ENCODE data around the gene DIP2C.
"Not testable (repeated sequence)": the region's sequence is repeated elsewhere in the genome, so short reads cannot be mapped to it uniquely, and the experiment has no call there.

Gene DIP2C

DNA sequence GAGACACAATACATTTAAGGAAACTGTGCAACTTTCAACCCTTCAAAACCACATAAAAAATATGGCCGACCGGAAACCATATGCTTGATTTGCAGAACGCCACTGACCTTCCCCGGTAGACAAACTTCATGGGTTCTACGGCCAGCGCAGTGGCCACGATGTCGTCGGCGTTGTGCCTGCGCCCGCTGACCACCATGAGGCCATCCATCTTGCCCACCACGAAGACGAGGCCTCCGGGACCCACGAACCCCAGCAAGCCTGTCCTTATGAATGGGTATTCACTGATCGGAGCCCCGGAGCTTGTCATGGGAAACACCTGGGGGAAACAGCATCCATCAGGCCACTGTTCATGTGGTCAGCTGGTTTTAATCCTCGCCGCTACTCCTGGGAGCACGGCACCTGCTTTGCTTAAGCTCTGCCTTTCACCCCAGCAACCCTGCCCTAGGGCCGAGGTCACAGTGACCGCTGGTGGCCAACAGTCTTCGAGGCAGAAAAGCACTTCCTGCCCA, 325.1 kb downstream of the DIP2C start:
- DNase-seq (ENCODE audit: low read depth in 2 of 3, low spot score in 2 of 3): no peak

DNA sequence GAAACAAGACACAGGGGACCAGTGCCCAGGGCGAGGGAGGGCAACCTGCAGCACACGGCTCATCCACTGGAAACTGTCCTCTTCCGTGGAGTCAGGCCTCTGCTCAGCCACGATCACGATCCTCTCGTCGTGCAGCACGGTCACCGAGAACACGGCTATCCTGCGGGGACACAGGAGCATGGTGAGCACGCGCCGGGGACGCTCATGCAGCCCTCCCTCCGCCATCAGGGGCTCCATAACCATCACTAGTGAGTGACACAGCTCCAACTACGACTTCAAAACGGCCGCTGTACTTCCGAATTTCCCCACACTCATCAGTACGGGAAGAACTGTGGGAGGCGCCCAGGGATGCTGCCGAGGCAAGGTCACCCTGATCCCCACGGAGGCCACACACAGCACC, 326.3 kb downstream of the DIP2C start:
- DNase-seq (ENCODE audit: low read depth in 2 of 3, low spot score in 2 of 3): no peak

DNA sequence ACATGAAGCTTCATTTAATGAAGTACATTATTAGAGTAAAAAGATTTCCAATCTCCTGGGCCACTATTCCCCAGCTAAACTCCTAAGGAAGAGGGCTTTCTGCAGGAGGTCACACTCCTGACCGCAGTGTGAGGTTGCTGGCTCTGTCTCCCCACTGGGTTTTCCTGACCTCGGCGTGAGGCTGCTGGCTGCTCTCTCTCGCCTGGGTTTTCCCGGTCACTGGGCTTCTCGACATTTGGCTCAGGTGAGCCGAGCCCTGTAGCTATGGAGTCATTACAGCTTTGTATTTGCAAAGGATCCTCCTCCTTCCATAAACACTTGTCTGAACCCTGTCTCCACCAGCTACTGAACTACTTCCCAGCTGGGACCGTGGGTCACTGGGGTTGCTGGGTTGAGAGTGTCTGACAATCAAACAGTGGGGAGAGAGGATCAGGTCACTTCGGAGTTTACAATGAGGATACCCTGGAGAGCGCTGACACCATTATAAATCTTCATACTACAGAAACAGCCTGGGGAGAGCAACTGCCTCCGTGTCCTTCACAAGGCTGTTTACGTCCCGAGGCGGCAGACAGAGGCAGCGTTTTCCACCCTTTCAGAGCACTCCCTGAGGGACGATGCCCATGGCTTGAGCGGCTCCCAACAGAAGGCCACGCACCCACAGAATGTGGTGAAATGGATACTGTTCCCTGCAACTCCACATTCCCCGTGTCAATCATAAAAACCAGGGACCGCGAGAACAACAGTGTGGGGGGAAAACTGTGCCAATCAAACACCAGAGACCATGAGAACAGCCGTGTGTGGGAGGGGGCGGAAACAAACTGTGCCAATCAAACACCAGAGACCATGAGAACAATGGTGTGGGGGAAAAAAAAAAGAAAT, 328.0 kb downstream of the DIP2C start:
- DNase-seq (ENCODE audit: low read depth in 2 of 3, low spot score in 2 of 3): no peak

DNA sequence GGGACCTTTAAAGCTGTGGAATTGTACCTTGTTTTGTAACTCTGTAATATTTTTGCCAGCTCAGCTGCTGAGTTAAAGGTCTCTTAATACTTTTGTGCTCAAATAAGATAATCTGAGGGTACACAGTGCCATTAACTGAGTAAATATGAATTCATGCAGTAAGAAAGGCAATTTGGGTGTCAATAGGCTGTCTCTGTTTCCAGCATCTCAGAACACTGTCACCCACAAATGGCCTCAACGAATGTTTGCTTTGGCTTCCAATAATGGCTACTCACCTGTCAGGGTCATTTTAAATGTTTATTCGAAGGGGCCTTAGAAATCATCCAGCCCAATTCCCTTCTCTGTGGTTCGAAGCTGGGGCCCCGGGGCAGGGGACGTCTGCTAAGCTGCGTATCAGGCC, 328.8 kb downstream of the DIP2C start:
- DNase-seq (ENCODE audit: low read depth in 2 of 3, low spot score in 2 of 3): no peak

DNA sequence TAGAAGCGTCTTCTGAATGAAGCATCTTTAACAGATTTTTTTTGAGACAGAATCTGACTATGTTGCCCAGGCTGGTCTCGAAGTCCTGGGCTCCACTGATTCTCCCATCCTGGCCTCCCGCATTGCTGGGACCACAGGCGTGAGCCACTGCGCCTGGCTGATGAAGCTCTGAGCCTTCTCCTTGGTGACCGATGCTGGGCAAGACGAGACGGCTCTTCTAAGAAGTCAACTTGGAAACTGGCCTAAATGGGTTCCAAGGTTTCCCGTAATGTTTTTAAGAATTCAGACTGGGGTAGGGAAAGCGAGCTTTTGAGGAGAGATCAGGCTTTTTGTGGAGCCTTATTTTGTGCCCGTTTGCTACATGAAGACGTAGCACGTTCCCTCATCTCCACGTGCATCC, 329.7 kb downstream of the DIP2C start:
- DNase-seq (ENCODE audit: low read depth in 2 of 3, low spot score in 2 of 3): no peak

DNA sequence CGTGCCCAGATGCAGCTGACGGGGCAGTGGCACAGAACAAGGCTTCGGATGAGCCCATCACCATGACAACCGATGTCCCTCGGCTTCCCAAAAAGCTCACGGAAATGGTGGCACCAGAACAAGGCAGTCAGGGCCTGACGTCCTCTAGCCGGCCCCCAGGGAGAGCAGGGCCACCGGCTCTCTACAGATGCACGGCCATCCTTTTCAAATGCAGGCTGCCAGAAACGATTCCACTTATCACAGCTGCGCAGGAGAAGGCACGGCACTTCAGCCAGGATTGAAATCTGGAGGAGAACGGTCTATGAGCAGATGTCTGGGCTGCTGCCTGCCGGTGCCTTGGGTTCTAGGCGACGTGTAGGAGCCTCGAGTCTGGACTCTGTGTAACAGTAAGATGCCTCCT, 330.4 kb downstream of the DIP2C start:
- no peak for DNase-seq (ENCODE audit: low read depth in 2 of 3, low spot score in 2 of 3)

DNA sequence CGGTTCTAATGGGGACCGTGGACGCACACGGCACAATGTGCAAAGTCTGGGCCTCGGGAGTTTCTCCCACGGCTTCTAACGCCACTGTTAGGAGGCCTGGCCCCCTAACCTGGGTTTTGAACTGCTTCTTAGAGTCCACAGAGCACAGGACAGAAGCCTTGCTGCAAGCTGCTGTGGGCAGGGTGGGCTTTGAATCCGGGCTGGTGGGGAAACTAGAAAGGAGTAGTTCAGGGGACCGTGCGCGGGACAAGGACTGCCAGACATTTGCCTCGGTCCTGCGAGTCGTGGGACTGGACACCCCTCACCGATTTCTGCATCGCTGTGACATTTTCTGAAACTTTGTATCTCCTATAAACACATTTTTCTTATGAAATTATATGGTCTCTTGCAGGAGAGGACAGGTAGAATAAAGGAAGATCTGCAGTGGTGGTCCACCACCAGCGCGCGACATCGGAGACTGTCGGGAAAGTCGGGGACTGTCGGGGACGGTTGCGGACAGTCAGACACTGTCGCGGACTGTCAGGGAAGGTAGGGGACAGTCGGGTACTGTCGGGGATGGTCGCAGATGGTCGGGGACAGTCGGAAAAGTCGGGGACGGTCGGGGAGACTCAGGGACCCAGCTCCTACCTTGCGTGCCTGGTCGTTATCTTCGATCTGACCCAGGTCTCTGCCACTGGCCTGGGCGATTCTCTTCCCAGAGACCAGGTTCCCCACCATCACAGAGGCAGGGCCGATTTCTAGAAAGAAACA, 332.1 kb downstream of the DIP2C start:
- no peak for DNase-seq (ENCODE audit: low read depth in 2 of 3, low spot score in 2 of 3)

DNA sequence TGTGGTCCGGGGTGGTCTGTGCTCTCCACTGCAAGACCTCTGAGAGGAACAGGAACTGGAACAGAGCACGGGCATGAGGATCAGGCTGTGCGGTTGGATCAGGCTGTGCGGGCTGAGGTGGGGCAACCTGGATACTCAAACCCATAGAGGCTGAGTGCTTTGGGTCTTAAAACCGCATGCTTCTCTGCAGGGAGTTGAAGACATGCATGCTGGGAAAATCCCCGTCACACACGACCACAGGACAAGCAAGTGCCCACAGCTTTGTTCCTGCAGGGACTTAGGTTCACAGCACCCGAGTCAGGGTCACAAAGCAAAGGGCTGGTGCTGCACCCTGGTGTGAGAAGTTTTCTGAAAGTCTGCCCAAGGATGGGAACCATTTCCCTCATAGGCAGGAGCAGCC, 333.0 kb downstream of the DIP2C start:
- no peak for DNase-seq (ENCODE audit: low read depth in 2 of 3, low spot score in 2 of 3)

DNA sequence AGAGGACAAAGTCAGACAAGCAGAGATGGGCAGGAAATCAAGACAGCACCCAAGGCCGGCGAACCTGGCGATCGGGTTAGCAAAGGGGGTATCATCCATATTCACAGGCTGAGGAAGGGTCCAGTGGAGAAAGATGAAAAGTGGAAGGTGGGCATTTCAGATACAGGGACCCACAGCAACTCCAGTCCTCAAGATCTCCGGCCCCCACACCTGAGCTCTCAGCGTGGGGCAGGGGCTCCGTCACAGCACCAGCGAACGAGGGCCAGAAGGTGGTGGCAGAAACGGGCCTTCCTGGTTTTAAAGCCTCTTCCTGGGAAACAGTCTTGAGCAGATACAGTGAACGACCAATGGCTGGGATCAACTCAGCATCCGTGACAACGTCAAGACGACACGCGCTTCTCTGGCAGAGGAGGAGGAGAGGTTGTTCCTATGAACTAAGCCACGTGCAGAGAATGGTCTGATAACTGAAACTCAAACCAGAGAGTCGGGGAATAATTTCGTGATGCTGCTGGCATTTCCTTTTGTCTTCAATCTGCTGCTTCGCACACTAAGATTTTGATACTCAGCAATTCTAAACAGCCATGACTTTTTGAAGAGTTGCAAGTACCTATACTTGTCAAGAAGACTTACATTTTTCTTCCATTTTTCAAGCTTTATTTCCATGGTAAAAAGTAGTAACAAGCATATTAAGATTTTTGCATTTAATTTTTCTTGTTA, 334.4 kb downstream of the DIP2C start:
- no peak for DNase-seq (ENCODE audit: low read depth in 2 of 3, low spot score in 2 of 3)

DNA sequence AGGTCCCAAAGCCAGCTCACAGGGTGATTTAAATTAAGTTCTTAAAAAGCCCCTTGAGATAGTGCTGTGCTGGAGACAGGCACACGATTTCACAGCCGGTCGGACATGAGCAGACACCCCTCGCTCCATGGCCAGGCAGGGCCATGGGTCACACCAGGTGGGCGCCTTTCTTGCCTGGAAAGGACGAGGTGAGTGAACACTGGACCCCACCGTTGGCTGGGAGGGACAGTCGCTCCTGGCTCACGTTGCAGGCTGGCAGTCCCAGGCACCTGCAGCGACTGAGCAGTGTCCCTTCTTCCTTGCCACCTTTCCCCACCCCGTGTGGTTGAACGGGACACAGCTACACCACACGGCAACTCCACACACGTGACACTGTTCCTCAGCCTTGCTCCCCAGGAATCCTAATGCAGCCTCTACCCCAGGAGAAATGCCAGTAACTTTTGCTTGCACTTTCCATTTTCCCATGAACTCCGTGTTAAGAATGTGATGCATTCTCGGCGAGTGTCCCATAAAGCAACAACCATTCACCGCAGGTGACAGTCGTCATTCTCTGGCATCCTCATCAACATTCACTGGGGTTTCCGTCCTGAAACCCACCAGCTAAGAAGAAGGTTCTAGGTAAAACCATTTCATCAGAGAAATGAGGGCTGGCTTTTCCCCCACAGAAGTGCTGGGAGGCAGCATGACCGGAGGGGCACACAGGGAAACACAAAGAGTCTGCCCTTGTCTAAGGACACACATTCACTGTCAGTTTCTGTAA, 336.8 kb downstream of the DIP2C start:
- no peak for DNase-seq (ENCODE audit: low read depth in 2 of 3, low spot score in 2 of 3)

DNA sequence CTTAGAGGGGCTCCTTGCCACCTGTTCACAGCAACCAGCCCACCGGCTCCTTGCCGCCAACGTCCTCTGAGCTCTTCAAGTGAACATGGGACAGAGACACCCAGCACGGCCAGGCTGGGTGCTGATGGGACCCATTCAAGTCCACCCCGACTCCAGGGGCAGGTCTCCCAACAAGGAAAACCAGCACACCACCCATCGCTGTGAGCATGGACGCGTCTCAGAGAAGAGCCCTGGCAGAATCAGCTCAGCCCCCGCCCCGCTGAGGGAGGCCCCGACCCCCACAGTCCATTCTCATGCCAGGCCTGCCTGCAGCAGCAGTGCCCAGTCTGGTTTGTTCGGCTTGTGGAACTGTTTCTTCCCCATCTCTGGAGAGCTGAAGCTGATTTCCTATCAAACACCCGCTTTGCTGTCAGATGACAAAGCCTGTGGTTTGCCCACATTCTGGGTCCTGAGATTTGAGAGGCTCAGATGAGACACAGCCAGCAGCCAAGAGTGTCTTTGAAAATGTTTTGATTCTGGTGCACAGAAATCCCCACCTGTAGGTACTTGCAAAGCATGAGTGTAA, 337.6 kb downstream of the DIP2C start:
- DNase-seq (ENCODE audit: low read depth in 2 of 3, low spot score in 2 of 3): no peak

DNA sequence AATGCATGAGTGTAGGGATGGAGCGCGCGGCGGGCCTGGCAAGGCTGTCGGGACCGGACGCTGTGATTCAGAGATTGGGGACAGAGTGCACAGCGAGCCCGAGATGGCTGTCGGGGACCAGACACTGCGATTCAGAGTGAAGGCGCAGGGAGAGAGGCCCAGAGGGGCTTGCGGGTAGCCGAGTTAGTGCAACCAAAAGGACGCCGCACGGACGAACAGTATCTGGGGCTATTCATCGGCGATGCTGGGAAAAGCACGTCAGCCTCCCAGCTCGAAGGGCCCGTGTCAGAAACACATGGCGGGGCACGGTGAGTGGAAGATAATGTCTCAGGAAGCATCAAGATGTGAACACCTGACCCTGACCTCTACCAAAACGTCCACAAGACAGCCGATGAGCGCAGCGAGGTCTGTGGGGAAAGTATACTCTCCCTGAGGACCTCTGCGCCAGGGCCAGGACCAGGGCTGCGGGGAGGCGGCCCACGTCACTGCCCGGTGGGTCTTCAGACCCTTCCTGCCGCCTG, 338.4 kb downstream of the DIP2C start:
- no peak for DNase-seq (ENCODE audit: low read depth in 2 of 3, low spot score in 2 of 3)

DNA sequence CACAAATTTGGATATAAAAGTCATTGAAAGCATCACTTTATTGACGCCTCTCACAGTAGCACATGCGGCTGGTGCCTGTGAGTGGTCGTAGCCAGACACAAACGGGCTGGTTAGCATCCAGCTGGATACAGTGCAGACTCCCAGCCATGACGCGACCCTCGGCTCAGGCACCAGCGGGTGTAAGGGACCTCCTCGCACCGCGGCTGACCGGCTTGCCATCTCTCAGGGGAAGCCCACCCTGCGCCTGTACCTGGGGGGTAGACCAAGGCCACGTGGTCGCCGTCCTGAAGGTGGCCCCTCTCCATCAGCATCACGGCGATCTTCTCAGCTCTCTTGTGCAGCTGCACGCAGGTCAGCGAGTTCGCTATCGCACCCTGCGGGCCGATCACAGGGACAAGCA, 340.4 kb downstream of the DIP2C start:
- no peak for DNase-seq (ENCODE audit: low read depth in 2 of 3, low spot score in 2 of 3)

DNA sequence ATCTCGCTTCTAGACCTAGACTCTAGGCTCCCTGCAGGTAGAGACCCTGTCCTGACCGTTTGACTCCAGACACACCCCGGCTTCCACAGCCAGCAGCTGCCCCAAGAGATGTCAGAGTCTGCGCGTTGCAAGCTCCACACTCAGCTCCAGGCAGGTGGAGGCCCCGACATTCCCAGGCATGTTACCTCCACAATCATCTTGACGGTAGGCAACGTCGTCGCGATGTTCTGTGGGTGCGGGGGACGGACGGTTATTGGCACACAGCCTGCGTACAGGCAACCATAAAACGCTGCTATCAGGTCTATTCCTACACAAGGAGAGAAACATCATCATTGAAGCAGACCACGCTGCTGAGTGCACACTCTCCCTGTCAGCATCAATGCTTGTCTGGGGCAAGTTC, 341.0 kb downstream of the DIP2C start:
- no peak for DNase-seq (ENCODE audit: low read depth in 2 of 3, low spot score in 2 of 3)

DNA sequence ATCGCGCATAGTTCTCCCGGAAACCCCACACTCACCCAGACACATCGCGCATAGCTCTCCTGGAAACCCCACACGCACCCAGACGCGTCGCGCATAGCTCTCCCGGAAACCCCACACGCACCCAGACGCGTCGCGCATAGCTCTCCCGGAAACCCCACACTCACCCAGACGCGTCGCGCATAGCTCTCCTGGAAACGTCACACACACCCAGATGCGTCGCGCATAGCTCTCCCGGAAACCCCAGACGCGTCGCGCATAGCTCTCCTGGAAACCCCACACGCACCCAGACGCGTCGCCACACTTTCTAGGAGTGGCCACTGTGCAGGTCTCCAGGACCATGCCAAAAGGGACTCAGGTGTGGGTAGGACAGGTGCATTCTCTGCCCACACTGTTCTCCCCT, 341.7 kb downstream of the DIP2C start:
- not testable (repeated sequence) for DNase-seq (ENCODE audit: low read depth in 2 of 3, low spot score in 2 of 3)

DNA sequence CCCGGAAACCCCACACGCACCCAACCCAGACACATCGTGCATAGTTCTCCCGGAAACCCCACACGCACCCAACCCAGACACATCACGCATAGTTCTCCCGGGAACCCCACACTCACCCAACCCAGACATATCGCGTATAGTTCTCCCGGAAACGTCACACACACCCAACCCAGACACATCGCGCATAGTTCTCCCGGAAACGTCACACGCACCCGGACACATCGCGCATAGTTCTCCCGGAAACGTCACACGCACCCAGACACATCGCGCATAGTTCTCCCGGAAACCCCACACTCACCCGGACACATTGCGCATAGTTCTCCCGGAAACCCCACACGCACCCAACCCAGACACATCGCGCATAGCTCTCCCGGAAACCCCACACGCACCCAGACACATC, 342.3 kb downstream of the DIP2C start:
- DNase-seq (ENCODE audit: low read depth in 2 of 3, low spot score in 2 of 3): not testable (repeated sequence)

DNA sequence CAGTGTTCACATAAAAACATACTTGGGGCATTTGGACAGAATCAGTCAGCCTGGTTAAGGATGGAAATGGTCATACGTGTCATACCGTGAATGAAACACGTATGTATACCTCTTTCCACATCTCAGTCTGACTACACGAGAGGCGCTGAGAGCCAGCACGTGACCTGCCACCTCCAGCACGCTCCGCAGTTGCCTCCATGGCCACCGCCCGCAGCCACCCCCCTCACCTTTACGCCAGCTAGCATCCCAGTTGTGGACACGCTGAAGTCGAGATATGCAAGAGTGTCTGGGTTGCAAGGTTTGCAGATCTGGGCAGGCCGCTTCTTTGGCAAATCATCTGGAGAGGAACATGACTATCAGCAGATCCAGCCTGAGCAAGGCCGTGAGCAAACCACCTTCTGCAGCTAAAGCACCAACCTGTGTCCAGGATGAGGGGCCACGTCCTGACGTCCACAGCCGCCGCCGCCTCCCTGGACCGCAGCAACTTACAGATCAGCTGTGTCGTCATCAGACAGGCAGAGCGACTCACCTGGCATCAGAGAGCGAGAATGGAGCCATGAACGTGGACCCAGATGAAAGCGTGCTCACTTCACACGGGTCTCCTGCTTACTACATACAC, 344.8 kb downstream of the DIP2C start:
- no peak for DNase-seq (ENCODE audit: low read depth in 2 of 3, low spot score in 2 of 3)

DNA sequence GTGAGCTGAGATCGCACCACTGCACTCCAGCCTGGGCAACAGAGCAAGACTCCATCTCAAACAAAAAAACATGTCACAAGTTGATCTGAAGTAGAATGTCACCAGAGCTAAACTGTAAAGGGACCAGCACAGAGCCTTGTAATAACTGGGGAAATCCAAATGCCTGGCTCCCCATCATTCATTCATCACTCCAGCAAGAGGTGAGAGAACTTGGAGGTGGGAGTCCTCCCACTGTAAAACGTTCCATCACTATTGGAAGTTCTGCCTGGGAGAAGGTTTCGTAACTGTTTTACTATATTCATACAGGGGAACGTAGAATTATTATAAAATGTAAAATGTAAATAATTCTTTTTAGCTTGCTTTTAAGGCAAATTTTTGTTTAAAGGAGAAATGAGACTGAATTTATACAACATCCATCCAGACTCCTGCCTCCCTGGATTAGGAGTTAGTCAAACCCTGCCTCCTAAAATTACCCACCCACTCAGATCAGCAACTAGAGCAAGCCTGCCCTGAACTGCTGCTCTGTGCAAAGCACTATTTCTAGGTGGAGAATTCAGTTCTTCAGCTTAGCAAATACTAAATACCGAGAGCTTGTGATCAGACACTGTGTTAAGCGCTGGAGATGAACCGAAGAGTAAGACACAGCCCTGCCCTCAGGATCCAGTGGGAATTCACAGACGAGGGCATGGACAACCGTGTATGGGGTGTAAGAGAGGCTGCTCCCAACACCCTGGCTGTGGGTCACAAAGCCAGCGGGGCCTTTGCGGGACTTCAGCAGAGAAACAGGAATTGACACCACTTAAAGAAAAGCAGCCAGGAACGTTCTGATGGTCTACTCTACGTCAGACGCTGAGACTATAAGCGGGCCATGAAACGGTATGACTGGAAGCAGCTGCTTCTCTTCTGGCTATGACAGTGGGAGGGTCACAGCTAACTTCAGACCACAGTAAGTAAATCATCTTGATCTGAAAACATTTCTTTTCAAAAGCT, 345.9 kb downstream of the DIP2C start:
- DNase-seq (ENCODE audit: low read depth in 2 of 3, low spot score in 2 of 3): no peak
